Activated CD8-positive, alpha-beta memory T cell treated with anti-CD3 and anti-CD28 coated beads for 4 hours (primary cell): Measurements from ENCODE around the gene NEURL1.
"Not testable (repeated sequence)": the region's sequence is repeated elsewhere in the genome, so short reads cannot be mapped to it uniquely, and the experiment has no call there.

Experiments
- DNase-seq, 2 donors: peaks; one replicate each; pipeline ENCODE4 v3.0.0-alpha.2; 2020; ENCODE audit warnings: low read depth in 2 of 2

The NEURL1 gene

DNA sequence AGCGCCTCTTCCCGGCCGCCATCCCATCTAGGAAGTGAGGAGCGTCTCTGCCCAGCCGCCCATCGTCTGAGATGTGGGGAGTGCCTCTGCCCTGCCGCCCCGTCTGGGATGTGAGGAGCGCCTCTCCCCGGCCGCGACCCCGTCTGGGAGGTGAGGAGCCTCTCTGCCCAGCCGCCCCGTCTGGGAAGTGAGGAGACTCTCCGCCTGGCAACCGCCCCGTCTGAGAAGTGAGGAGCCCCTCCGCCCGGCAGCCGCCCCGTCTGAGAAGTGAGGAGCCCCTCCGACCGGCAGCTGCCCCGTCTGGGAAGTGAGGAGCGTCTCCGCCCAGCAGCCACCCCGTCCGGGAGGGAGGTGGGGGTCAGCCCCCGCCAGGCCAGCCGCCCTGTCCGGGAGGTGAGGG, 113.5 kb downstream of the NEURL1 start:
- DNase-seq: not testable (repeated sequence)

DNA sequence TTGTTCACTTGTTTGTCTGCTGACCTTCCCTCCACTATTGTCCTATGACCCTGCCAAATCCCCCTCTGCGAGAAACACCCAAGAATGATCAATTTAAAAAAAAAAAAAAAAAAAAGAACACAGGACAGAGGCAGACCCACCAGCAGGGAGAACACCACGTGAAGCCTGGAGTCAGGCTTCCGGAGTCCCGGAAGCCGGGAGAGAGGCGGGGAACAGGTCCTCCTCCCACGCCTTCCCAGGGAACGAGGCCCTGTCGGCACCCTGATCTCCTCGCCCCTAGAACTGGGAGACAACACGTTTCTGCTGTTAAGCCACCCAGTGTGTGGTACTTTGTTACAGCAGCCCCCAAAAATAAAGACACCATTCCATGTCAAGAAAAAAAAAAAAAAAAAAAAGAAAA, 114.6 kb downstream of the NEURL1 start:
- not testable (repeated sequence) for DNase-seq

DNA sequence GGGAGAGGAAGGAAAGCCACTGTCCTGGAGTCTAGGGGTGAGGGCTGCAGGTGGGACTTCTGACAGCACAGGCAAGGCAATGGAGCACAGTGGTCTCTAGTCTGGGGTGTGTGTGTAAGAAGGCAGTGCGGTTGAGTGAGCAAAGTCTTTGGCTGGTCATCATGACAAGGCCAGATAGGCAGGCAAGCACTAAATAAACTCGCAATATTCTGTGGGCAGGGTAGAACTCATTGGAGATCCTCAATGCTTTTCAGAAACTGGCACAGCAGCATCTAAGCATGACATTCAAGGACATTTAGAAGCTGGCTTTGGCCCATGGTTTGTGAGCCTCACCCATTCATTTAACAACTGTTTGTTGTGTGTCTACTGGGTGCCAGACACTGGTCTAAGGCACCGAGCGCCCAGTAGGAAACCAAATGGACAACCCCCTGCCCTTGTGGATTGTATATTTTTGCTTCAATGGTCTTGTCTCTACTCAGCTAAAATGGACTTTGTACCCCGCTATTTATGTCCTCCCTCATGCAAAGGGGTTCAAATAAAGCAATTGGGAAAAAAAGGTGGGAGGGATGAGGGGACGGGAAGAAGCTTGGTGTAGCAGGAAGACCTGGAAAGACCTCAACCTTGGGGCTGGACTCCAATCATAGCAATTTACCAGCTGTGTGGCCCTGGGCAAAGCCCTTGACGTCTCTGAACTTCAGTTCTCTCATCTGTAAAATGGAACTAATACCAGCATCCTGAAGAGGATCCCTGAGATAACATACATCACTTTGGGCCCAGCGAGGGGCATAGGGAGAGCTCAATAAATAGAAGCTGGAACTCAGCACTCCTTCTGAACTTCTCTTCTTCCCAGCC, 116.0 kb downstream of the NEURL1 start:
- no peak for DNase-seq

DNA sequence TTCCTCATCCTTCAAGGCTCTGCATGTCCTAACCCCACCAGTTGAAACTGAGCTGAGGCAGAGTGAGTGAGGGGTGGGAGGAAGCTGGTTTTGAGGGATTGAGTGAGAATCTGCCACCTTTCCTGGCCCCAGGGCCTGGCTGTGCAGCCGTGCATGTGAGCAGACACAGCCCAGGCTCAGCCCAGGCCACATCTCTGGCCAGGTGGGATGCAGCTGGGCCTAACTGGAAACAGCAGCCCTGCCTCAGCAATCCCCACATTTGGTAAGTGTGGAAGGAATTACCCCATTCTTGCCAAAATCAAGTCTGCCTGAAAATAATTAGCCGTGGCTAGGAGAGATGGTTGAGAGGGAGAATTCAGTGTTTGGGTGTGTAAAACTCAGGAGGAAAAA, 116.6 kb downstream of the NEURL1 start:
- DNase-seq: no peak

DNA sequence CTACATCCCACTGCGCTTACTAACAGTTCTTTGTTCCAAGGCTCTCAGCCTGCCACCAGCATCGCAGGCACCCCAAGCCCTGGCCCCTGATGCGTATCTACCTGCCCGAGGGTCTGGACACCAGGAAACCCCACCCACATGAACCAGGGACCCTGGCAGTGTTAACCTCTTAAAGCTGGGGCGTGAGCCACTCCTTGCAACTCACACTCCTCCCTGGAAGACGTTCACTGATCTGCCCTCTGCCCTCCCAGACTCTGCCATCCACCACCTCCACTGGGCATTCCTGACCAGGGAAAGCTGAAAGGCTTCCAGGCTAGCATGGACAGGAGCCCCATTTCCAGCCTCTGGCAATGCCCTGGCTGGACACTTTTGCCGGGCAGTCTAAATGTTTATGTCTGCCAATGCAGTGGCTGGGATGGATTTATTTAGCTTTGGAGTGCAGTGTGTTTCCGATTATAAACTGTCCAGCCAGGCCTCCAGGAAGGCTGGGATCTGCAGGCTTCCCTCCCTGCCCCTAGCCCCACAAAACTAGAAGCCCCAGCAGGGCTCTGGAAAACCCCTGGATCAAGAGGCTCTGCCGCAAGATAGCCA, 117.5 kb downstream of the NEURL1 start:
- no peak for DNase-seq

DNA sequence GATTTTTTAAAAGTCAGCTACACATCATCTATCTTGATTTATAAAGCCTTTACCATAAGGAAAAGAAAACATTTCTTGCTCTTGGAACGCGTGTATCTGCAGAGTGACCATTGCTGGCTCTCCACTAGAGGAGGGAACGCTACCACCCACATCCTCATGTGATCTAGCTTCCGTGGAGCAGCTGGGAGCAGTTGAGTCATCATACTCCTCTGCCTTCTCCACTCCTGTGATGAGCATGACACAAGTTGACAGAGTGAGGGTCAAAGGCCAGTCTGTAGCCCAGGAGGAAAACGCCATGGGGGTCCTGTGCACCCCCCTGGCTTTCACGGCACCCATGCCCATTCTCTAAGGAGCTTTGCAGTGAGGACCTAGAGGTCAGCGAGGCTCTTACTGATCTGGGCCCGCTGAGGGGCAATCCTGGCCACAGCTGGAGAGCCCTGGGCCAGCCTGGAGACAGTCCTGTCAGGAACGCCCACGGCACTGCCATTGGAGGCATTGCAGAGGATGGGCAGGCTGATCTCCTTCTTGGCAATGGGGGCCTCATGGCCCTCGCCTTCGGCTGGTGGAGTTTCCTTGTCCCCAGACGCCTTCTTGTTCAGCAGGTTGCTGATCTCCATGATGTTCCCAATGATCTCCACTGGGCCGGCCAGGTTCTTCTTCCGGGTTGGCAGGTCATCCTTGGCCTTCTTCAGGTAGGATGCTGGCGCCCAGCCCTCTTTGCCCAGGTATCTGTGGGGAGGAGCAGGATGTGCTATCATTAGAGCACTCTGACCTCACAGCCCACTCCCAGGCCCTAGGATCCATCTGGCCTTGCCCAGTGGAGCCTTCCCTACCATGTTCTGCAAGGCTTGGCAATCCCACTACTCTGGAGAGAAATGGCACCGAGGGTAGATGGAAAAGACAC, 119.2 kb downstream of the NEURL1 start:
- DNase-seq: no peak

DNA sequence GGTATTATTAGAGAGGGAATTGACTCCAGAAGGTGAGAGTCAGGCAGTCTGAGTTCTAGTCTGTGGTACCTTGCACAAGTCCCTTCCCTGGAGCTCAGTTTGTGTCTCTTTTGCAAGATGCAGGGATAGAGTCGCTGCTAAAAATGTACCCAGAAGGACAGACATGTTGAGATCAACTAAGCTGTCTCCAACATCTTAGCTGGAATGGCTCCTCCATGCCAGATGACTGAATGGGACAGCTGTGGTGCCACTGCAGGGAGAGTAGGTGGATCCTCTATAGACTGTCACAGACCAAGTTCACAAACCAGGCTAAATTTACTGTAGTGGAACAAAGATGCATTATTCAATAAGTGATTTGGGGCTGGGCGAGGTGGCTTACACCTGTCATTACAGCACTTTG, 120.1 kb downstream of the NEURL1 start:
- no peak for DNase-seq

DNA sequence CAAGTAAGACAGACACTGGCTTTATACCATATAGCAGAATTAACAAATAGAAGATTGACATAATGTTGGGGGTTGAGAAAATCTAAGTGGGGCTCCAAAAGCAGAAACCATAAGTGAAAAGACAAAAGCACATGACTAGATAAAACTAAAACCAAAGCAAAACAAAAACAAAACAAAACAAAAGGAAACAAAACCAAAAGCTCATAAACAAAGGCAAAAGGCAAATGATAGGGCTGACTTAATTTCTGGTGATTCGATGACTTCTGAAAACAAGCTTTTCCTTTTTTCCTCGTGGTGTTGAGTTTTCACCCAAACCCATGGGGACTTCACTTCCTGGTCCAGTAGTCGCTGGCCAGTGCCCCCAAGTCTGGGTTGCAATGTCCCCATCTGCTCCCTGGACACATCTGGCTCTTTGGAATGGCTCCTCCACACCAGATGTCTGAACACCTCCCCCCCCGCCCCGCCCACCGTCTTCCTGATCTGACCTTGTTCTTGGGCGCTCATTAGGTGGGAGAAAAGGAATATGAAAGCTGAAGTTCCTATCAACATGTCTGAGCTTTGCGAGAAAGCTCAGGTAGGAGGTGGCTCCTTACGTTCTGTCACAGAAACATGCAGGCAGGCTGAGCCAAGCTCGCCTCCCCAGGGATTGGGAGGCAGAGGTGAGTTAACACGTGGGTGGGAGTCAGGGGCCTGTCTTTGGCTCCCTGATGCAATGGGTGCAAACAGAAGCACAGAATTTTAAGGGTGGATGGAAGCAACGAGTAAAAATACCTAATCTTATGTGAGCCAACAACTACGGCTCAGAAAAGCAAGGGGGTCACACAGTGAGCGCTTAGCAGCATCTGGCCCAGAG, 121.0 kb downstream of the NEURL1 start:
- no peak for DNase-seq

DNA sequence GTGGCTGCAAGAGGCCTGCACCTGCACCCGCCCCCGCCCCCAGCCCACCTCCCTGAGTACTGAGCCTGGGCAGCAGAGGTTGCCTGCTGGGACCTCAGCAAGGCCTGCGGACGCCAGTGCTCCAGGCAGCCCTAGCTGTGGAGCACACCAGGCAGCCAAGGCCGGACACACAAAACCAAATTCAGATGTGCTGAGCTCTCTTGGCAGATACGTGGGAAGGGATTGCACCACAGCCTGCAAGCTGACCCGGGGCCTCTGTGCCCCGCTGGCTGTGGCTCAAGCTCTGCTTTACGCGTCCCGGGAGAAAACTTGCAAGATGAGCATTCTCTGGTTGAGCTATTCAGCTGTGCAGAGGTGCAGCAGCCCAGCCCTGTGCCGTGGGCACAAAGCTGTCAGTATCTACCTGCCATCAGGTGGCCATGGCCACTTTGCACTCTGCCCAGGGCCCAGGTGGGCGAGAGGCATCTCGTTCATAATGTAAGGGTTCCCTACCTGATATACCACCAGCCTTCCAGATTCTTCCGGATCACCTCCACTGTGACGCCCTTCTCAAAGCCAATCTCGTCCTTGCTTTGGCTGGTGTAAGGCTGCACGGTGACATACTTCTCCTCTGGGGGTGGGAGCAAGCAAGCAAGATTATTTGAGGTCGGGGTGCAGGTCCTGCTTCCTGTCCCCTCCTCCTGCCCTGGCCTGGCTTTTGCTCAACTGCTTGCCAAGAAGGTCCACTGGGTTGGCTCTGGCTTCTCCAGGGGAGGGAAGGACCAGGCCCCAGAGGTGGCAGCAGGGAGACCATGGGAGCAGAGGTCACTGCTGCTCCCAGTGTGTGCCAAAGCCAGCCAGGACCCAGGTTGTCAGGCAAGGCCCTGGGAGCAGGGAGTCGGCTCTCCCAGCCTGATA, 123.4 kb downstream of the NEURL1 start:
- no peak for DNase-seq

DNA sequence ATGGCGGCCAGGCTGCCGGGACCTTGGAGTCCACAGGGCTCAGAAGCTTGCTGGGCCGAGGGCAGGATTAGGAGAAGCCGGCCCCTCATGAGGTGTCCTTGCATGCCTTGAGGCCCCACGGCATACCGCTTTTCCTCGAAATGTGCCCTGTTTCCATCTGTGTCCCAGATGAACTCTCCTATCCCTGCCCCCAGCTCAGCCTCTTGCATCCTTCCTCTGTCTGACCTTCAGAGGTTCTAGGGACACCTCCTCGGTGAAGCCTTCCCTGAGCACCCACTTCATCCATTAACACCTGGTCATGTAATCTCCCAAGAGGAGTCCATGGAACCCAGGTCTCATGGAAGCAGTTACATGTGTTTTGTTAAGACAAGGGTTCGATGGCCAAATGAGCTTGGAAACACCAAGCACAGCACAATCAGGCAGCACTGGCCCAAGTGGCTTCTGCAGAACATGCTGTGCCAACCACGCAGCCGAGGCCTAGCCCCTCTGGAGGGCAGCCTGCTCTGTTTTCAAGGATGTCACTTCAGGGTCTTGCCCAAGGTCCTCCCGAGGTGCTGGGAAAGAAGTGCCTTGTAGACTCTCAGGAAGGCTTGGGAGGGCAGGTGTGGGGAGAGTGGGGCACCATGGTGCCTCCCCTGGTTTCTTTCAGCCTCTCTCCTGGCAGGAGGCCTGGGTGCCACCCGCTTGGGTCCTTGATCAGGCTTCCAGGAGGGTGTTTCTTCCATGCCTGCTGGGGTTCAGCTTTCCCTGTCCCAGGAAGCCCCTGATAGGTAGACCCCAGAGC, 124.3 kb downstream of the NEURL1 start:
- DNase-seq: no peak

DNA sequence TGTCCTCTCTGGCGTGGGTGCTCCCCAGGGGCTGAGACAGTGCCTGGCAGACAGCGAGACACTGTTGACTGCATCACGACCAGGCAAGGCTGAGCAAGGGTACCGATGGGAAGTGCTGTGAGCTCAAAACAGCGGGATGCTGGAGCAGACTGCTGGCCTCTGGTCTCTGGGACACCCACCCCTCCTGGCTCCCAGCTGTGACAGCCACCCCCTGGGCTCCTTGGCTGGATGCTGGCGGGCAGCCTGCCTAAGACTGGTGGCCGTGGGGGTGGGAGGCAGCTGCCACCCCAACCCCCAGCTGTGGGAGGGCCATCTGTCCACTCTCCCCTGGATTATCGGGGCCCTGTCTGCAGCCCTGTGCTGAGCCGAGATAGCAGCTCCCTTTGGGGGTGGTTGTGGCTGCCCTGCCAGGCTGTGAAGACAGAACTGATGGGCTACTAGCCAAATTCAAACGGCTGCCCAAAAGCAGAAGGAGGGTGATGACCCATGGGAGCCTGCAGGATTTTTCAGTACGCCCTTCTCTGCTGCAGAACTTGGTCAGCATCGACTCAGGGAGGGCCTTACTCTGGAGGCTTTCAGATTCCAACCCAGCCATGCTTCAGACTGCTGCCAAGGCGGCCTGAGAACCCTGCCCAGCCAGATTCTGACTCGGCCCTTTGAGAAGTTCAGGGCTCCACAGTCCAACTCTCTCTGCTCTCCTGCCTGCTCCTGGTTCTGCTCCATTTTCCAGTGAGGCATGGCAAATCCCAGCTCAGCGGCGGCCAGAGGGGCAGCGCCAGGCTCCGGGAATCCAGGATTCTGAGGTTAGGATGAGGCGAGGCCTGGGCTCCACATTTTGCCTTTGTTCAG, 125.3 kb downstream of the NEURL1 start:
- DNase-seq: no peak

DNA sequence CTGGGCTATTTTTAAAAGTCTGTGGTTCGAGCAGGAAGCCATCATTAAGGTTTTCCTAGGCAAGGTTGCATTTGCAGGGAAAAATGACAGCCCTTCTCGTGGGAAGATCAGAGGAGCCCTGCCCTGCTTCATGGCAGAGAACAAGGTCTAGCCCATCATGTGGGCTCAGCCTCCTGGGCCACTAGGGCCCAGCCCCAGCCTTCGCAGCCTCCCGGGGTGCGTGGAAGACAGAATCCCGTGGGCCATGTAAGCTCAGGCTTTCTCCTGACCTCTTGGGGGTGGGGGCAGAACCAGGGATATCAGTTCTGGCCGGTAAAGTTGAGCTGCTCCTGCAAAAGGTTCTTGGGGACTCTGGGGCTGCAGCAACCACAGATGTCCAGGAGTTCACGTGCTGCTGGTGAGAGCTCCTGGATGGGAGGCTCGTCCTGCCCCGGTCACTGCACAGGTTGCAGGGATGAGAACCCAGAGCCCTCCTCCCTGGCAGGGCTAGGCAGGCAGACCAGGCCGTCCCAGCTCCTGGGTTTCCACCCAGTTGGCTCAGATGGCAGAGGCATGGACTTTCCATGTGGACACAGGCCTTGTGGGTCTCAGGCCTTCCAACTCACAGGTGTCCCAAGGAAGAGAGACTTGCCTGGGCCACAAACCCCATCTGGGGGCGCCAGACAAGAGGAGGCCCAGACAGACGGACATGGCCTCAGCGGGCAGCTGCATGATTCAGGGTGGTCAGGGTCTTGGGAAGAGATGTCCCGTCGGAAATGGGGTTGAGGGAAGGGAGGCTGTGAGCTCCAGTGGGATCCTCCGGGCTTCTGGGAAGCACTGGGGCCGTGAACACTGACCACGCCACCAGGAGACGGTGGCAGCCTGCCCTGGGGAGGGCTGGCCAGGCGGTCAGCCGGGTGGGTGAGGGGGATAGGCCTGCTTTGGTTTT, 126.2 kb downstream of the NEURL1 start:
- DNase-seq: no peak

DNA sequence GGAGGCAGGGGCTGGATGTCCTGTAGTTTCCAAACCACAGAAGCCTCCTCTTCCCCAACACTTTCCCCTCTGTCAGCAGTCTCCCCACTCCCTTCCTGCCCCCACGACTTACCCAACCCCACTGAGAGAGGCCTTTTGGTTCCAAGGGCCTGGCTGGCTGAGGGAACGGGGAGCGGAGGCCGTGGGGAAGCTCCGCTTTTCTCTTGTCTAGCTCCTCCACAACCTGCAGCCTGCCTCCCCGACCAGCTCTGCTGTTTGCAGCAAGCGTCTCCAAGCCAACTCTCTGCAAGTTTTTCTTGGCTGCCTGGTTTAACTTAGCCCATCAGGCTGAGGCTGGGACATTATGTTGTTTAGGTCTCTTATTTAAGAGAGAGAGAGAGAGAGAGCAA, 126.8 kb downstream of the NEURL1 start:
- no peak for DNase-seq

DNA sequence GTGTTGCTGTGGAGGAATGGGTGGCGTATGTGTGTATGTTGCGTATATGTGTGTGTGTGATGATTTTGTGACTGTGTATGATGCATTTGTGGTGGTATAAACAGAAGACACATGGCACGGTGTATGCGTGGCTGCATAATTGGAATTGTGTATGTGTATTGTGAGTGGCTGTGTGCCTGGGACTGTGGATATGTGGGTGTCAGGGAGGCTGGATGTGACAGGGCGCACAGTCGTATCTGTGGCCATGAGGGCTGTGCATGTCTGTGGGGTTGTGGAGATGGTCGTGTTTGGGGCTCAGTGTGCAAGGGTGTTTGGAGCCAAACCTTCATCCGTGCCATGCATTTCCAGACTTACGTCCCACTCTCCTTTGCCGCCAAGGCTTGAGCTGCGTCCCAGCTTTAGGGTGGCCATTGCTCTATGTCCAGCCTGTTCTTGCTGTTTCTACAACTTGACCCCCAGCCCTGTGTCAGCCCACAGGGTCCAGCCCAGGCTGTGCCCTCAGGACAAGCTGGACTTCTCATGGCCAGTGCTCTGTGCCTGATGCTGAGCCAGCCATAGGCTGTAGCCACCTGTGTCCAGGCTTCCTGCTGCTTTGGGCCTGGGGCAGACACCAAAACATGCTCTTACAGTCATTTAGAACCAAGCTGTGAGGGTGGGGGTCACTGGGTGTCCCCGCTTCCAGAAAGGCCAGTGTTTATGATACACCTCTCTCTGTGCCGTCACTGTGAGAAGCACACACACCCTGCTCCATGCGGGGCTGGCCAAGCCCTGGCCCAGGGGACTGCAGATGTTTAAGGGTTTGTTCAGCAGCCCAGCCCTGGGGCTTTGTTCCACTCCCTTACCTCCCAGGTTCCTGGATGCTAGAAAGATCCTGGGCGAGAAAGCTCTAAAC, 127.6 kb downstream of the NEURL1 start:
- no peak for DNase-seq

DNA sequence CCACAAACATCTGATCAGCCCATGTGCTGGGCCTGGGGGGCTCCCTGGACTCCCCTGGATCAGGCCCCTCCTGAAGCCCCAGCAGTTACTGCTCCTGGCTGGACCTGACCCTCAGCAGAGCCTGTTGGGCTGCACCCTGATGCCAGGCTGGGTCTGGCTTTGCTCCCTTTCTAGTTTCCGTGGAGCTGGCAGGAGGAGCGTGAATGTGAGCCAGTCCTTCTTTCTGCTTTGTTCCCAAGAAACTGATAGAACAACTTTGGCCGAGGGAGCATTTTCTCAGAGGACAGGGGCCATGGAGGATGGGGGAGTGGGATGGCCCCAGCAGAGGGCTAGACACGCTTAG, 128.2 kb downstream of the NEURL1 start:
- DNase-seq: no peak

DNA sequence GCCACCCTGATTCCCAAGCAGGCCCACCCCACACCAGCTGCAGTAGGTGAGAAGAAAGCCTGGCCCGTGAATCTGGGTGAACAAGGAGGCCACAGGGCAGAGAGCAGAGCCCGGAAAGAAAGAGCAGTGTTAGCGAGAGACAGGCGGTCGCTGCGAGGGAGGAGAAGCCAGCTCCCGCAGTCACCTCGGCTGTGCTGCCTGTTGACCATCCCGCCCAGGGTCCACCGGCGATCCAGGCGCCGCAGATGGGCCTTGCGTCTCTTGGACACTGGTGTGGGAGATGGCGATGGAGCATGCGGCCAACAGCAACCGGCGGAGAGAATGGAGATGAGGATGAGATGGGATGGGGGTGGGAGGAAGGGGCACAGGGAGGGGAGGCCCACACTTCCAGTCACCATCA, 128.8 kb downstream of the NEURL1 start:
- DNase-seq: no peak
